ENCODE results near the gene LAMA2.

Gene LAMA2

DNA sequence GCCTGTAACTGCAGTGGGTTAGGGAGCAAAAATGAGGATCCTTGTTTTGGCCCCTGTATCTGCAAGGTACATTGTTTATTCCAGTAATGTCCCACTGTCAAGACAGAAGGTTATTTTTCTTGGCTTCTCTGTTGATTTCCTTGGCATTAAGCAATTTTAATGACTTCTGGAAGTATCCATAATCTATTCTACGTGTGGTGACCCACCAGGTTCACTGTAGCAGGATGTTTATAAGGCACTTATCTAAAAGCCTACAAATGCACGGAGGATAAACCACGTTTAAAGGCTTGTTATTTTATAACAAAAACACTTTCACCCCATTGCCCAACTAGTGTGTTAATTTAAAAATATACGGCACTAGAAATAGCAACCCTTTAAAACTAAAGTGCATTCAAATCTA, 294.9 kb downstream of the LAMA2 start:
- DNase-seq (ENCODE audit: low spot score): no peak

DNA sequence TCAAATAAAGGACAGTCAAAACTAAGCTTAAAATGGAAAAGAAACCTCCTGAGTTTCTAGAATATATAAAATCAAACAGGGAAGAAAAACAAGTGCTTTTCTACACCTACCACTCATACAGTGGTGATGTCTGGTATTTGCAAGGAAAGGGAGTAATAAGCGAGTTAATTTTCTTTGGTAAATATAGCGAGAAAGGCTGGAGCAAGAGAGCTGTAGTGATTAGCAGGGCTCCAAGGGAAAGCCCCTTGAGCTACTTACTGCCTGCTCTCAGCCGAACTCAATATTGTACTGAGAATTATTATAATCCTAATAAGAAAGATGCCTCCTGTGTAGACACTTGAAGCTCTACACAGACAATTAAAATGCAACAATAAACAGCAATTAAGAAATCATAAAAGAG, 296.3 kb downstream of the LAMA2 start:
- no peak for DNase-seq (ENCODE audit: low spot score)

DNA sequence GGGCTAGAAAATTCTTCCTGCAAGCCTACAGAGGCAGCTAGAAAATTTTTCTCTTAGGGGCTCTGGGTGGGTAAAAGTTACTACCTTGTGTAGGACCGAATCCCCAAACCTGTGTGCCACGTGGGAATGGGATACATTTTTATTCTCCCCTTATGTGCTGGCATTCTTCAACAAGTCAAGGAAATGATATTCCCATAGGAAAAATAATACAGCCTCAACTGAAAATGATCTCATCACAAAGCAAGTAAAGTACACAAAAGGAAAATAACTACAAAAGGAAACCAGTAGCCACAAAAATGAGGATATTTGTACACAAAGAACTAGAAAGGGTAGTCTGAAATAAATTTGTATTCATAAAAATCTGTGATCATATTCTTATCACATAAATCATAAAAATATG, 298.1 kb downstream of the LAMA2 start:
- DNase-seq (ENCODE audit: low spot score): no peak

DNA sequence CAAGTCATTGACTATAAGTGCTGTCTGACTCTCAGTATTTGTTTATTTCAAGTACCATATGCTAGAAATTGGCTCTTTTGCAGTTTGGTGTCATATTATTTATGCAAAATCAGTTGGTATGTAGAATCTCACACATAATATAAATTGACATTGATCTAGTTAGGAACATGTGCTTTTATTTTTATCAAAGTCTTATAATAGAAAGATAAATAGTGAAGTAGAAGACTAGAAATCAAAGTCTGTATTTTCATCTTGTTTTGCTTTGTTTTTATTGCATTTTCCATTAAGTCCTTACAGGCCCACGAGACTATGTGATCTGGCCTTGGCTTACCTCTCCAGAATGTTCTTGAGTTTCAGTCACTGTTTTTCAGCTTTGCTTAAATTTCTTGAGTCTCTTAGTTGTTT, 300.3 kb downstream of the LAMA2 start:
- no peak for DNase-seq (ENCODE audit: low spot score)

DNA sequence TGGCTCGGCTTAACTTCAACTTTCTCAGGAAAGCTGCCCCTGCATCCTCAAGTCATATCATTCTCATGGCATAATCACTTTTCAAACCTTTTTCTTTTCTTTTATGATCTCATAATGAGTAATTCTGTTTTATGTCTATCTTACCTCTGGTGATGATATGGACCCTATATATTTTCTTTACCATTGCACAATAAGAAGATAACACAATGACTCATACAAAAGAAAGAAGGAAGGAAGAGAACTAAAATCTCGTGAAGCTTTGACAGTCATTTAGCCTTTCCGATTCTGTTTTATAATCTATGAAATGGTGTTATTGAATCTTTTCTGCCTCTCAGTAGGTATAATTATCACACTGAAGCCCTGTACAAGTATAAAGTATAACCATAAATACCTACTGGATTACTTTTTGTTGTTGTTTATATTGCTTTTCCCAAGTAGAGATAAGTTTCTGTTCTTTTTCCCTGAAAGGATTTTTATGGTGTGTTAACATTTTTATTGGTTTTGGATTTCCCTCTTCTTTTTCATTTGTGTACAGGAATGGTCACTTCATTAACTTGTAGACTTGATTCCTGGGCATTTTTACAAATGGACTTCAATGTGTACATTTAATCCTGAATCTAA, 300.9 kb downstream of the LAMA2 start:
- DNase-seq (ENCODE audit: low spot score): no peak

DNA sequence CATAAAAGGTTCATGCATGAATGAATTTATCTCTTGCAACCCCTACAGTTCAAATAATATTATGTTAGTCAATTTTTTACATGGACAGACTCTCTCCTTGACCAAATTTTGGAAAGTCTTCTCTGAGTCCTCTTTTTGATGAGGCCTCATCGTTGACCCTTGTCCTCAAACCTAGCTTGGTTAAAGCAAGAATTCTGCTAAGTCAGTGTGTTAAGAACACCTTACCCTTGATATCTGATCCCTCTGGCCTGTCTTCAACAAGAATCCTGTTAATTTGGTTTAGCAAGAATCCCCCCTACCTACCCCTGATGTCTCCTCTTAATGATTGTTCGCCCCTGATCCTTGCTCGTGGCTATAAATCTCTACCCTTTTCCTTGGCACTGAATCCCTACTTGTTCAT, 301.4 kb downstream of the LAMA2 start:
- no peak for DNase-seq (ENCODE audit: low spot score)

DNA sequence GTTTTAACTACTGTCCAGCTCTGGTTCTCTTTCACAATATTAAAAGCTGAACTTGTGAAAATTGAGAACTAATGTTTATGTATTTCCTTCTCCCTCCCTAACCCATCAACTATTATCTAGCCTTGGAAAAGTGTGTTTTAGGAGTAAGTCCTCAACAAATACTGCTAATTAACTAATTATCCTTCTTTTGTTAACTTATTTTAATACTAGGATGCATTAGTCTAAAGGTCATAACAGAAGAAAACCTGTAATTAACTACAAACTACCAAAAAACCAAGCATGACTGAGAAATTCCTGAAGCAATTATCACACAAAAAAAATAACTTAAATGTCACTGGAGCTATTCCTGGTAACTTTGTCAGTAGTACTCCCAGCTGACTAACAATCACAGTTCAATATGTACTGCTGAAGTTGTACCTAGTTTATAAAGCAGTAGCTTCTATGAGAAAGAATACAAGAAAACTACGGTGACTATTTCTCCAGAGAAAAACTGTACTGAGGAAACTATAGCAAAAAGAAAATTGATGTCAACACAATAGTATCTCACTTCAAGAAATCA, 301.9 kb downstream of the LAMA2 start:
- no peak for DNase-seq (ENCODE audit: low spot score)

DNA sequence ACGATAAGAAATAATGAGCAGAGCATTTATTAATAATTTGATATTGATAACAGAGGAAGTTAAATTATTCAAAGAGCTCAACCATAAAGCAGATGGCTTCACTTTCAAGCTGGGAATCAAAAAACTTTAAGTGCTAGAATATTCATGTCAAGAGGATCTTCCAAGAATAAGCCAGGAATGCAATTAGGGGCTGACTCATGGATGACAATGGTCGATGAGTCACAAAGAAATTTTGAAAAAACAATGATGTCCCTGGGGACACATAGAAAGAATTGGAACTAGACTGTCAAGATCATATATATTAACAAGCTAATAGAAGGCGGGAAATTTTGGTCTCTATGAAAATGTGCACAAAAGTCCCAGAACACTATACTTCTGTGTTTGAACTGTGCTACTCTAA, 304.1 kb downstream of the LAMA2 start:
- DNase-seq (ENCODE audit: low spot score): no peak

DNA sequence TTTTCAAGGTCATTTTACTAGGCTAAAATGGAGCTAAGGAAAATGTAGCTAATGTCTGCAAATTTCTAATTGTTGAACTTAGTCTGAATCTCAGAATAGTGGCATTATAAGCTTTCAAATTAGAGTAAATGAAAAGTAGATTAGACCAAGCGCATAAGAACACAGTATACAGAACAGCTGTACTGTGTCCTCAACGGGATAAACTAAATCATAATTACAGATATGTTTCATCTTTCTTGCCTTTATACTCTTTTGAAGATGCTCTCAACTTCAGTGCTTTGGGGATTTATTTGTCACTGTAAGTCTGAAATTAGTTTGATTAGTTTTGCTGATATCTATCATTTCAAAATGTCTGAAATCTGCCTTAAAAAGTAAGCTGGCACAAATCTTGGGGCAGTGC, 305.4 kb downstream of the LAMA2 start:
- no peak for DNase-seq (ENCODE audit: low spot score)

DNA sequence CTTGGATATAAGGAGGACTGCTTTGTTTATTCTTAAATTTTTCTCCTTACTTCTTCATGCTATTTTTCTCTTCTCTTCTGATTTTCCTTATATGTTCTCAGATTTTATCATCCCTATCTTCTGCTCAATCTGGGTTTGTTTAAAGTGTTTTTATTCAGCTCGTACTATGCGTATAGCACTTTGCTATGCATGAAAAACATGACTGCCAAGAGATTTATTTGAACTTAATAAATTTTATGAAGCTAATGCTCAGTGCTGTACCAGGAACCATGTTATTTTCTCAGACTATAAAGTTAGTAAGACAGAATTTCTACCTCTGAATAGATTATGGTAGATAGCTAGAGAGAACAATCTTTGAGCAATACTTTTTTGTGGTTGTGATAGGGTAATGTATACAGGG, 305.9 kb downstream of the LAMA2 start:
- no peak for DNase-seq (ENCODE audit: low spot score)

DNA sequence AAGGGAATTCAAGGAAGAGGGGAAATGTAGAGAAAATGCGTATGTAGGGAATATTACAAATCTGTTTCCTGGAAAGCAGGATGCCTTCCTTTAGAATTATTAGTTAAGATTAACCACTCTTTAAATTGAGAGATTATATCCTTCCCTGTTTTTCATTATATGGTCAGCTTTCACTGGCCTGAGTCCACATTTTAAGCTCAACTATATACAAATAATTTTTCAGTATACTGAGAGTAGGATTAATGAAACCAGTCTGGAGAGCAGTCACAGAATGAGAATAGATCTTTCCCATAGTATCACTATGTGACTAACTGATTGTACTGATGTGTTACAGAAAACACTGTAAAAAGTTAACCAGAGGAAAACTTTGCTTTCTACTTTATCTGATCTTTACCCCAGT, 306.3 kb downstream of the LAMA2 start:
- DNase-seq (ENCODE audit: low spot score): no peak

DNA sequence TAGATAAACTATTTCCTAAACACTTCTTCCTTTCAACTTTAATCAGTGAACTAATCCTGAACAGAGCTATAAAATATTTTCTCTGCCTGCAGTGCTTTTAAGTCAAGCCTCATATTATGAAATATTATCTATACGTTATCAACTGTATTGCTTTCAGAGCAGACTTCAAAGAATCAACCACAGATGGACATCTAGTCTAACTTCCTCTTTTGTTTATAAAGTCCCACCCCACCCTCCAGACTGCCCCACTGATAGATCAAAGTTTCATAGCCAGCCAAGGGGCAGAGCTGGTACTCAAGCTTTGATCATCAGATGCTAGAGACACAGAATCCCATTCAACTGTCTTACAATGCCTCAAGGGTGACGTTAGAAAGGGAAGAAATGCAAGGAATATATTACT, 308.3 kb downstream of the LAMA2 start:
- no peak for DNase-seq (ENCODE audit: low spot score)

DNA sequence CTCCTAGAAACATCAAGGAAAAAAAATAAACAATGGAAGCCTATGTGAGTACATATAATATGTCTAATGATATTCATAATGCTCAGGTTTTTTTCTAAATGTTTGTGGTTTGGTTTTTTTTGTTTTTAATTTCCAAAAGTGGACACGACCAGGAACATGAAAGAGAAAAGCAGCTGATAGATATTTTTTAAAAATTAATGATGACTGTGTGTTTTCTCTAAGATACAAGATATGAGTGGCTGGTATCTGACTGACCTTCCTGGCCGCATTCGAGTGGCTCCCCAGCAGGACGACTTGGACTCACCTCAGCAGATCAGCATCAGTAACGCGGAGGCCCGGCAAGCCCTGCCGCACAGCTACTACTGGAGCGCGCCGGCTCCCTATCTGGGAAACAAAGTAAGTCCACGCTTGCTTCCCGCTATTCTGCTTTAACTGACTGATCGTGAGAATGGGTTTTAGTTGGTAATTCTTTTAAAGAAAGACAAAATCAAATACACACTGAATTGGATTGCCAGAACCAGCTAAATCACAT, 309.6 kb downstream of the LAMA2 start:
- DNase-seq (ENCODE audit: low spot score): no peak

DNA sequence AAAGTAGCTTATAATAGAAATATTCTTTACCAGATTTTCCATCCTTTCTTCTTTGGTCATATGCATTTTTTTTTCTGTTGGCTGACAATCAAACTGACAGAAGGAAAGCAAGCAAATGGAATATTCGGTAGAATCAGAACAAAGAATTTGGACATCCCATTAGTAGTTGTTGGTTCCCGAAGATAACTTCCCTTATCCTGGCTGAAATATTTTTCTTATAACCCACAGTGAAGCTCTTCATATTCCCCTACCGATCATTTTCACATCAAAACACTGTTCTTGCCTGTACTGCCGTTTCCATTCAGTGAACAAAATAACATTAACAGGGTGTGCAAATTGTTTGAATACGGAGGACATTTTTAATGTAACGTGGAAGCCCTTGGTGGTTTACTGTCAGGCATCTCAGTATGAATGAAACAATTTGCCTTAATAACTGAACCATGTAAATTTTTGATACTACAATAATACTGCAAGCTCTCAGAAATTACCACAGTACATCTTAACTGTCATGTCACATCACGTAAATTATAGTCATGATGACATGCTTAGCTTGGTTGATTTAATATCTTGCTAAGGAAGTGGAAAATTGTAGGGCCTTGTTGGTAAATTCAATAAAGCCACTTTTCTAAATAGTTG, 311.5 kb downstream of the LAMA2 start:
- DNase-seq (ENCODE audit: low spot score): no peak

DNA sequence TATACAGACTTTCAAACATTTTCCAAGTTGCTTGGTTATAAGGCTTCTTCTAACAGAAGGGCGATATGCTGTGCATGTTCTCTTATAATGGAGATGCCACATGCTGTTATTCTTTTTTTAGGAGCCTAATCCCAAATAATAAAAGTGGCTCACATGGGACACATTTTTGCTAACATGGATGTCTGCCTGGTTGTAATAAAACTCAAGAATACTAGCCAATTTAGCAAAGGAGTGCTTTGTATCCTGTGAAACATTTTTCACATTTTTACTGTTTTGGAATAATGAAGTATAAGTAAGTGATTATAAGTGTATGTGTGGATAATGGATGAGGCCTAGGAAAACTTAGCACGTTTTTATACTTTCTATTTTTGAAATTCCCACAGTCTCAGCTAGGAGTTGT, 312.2 kb downstream of the LAMA2 start:
- DNase-seq (ENCODE audit: low spot score): no peak

DNA sequence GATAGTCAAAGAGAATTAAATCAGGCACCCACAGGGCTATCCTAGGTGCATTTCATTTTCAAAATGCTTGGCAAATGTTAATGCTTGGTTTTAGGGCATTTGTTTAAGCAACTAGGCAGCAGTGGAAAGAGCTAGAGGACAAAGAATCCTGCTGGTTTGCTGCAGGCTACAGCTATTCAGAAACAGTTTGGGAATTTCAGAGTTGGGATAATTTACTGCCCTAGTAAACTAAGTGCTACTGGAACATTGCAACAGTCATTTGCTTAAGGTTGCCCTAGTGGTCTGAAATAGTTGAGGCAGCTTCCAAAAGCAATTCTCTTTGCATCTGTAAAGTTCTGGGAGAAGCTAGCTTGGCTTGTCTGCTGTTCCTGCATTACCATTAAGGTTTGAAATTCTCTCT, 312.7 kb downstream of the LAMA2 start:
- no peak for DNase-seq (ENCODE audit: low spot score)

DNA sequence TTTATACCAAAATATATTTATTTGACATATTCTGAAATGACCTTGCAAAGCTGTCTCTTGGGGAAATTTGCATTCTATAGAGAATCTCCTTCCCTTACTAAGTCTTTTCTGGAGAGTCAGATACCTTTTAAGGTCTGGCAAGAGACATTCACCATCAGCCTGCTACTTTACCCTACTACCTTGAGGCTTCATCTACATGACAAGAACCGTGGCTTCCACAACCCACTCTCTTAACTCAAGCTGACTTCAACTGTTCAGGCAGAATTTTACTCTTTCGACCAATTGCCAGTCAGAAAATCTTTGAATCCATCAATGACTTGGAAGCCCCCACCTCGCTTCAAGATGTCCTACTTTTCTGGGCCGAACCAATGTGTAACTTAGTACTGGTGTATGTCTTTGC, 314.2 kb downstream of the LAMA2 start:
- no peak for DNase-seq (ENCODE audit: low spot score)

DNA sequence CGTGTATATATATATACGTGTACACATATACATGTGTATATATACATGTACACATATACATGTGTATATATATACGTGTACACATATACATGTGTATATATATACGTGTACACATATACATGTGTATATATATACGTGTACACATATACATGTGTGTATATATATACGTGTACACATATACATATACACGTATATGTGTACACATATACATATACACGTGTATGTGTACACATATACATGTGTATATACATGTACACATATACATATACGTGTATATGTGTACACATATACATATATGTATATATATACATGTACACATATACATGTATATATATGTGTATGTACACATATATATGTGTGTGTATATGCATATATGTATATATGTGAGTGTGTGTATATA, 317.2 kb downstream of the LAMA2 start:
- DNase-seq (ENCODE audit: low spot score): no peak

DNA sequence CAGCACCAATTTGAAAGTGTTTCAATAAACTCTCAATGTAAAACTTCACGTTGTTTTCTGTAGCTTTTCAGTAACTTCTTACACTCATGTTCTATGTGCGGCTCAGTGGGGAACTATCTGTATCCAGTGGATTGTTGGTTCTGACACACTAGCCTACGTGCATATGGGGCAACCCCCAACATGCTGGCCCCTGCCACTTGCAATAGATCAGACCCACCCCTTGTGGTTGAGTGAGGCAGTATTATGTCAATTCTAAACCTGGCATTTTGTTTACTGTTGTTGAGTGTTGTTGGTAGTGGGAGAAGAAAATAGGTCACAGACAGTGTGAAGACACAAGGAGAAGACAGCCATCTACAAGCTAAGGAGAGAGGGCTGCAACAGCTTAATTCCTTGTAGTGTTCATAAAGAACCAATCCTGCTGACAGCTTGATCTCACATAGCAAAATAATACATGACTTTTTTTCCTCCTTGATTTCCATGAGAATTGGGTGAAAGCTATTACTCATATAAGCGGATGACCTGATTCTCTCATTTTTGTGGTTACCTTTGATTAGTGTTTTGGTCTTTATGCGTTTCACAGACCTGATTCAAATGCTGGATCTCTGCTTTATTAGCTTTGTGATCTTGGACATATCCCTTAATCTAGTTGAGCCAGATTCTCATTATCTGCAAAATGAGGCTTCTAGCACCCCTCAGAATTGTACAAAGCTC, 320.4 kb downstream of the LAMA2 start:
- no peak for DNase-seq (ENCODE audit: low spot score)

DNA sequence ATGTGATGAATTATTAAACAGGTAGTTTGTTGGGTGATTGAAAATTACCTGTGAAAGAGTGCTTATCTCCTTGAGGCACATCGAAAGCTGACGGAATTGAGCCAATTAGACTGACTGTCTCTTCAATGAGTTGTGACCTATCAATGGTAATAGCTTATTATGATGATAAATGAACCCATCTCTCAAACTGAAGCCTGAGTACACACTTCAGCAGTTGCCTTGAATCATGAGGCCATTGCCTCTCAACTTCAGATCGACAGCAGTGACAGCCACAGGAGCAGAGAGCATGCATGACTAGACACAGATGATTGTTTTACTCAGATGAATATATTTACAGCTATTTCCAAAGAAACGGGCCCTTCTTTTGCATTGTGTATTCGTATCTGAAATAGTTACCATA, 323.9 kb downstream of the LAMA2 start:
- DNase-seq (ENCODE audit: low spot score): no peak

DNA sequence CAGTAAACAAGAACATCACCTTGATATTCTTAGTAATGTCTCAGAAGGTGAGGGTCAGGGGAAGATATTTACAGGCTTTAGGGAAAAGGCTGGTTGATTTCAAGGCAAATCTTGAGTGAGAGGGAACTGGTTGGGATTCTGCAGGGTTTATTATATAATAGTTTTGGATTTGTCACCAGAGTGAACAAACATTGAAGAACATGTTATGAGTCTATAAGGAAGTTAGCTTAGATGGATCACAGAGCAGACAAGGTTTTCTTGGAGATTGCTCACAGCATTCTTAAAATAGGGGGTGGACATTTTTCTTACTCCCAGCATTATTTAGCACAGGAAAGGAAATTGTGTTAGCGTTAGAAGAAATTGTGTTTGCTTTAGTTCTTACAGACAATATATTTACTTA, 324.9 kb downstream of the LAMA2 start:
- DNase-seq (ENCODE audit: low spot score): no peak

DNA sequence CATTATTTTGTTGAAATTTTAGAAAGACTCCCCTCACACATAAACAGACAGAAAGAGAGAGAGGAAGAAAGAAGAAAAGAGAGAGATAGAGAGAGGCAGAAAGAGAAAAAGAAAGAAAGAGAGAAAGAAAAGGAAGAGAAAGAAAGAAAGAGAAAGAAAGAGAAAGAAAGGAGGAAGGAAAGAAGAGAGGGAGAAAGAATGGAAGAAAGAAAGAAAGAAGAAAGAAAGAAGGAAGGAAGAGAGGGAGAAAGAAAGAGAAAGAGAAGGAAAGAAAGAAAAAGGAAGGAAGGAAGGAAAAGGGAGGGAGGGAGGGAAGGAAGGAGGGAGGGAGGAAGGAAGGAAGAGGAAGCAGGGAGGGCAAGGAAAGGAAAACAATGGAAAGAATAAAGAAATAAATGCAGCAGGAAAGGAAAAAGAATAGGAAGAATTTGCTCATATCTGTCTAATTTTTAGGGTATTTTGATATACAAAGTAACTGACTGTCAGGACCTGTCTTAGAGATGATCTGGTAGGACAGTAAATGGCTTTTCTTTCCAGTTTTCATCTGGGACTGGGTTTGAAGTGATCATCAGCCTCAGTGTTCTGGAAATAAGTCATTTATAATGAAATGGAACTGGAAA, 325.6 kb downstream of the LAMA2 start:
- DNase-seq (ENCODE audit: low spot score): no peak

DNA sequence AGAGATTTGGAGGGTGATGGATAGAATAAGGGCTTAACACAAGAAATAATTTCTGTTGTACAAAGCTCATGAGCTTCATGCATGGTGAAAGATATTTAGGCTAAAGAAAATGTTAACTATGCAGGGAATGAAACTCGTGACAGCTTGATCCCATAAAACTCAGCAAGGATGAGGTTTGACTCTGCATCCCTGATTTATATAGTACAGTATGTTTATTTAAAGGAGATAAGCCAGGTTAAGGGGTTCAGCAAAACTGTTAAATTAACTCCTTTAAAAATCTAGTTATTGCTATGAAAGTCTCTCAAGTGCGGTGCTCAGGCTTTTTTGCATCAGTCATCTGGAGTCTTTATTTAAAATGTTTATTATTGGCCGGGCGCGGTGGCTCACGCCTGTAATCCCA, 326.4 kb downstream of the LAMA2 start:
- no peak for DNase-seq (ENCODE audit: low spot score)
